GM13977 (cell line): Measurements from ENCODE around the gene EXOC4.

ENCODE experiments used
- DNase-seq: peaks from one replicate; pipeline ENCODE4 v3.0.0; 2012; ENCODE audit warnings: low spot score
- in situ Hi-C: fragments of 300-500 bp; cut with MboI; formaldehyde crosslinking; loops from one replicate; pipeline ENCODE4 v1.12.0; 2022; ENCODE audit warnings: low sequenced_read_pairs, low pct_unique_long_range_greater_than_20kb, mixed read lengths, inconsistent platforms; ENCODE audit not compliant: unreplicated experiment
- TF ChIP-seq, protein P1 (sequence below): IDR thresholded peaks from 2 replicates; pipeline ENCODE4 v1.5.1; 2012; ENCODE audit warnings: mild to moderate bottlenecking, control low read depth; ENCODE audit not compliant: insufficient read depth; ENCODE audit errors: extremely low read depth, missing control alignments

The EXOC4 gene

GRCh38 chr7:133769668-133770067 lies 516.8 kb downstream of the EXOC4 start:
- in situ Hi-C loops = no loop called here
- DNase-seq = no peak
- TF ChIP-seq, protein P1, sequence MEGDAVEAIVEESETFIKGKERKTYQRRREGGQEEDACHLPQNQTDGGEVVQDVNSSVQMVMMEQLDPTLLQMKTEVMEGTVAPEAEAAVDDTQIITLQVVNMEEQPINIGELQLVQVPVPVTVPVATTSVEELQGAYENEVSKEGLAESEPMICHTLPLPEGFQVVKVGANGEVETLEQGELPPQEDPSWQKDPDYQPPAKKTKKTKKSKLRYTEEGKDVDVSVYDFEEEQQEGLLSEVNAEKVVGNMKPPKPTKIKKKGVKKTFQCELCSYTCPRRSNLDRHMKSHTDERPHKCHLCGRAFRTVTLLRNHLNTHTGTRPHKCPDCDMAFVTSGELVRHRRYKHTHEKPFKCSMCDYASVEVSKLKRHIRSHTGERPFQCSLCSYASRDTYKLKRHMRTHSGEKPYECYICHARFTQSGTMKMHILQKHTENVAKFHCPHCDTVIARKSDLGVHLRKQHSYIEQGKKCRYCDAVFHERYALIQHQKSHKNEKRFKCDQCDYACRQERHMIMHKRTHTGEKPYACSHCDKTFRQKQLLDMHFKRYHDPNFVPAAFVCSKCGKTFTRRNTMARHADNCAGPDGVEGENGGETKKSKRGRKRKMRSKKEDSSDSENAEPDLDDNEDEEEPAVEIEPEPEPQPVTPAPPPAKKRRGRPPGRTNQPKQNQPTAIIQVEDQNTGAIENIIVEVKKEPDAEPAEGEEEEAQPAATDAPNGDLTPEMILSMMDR = no peak

- no peak for DNase-seq
- in situ Hi-C loops = no loop called here
These were observed 518.1 kb downstream of the EXOC4 start for GRCh38 chr7:133770863-133771492.

GRCh38 chr7:133771788-133772419 lies 519.0 kb downstream of the EXOC4 start:
- TF ChIP-seq, protein P1 = no peak
- in situ Hi-C loops = no loop called here
- no peak for DNase-seq

More at GRCh38 chr7:133770863-133771492, 518.1 kb downstream of the EXOC4 start:
- TF ChIP-seq, protein P1 = no peak

DNA sequence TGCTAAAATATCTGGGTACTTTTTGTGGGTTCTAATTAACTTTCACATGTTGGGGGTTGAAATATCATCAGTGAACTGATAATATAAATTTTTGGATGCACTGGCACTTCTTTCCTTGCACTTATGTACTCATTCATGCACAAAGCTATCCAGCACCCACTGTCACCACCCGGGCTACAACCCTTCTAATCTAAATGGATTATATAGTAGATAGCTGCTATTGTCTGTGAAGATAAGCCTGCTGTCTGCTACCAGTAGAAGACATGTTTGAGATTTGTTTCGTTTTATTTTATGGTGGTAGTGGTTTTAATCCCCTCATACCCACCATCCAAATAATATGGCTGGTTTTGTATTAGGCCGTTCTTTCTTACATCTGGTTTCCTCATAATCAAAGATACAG lies 520.7 kb downstream of the EXOC4 start:
- DNase-seq = no peak
- TF ChIP-seq, protein P1 = no peak
- in situ Hi-C loops = no loop called here

GRCh38 chr7:133775201-133775600 lies 522.3 kb downstream of the EXOC4 start:
- in situ Hi-C loops = no loop called here
- TF ChIP-seq, protein P1 = no peak
- no peak for DNase-seq

GRCh38 chr7:133776266-133776665 lies 523.4 kb downstream of the EXOC4 start:
- in situ Hi-C loops = no loop called here
- TF ChIP-seq, protein P1 = no peak
- DNase-seq = no peak
